HG03460 (cell line): ENCODE data around the gene TAGLN3.

Experiments
- ATAC-seq: cut with Tn5 transposase; IDR thresholded peaks from one replicate; pipeline ENCODE4 v1.9.1; 2021; ENCODE audit not compliant: unreplicated experiment

Gene TAGLN3

DNA sequence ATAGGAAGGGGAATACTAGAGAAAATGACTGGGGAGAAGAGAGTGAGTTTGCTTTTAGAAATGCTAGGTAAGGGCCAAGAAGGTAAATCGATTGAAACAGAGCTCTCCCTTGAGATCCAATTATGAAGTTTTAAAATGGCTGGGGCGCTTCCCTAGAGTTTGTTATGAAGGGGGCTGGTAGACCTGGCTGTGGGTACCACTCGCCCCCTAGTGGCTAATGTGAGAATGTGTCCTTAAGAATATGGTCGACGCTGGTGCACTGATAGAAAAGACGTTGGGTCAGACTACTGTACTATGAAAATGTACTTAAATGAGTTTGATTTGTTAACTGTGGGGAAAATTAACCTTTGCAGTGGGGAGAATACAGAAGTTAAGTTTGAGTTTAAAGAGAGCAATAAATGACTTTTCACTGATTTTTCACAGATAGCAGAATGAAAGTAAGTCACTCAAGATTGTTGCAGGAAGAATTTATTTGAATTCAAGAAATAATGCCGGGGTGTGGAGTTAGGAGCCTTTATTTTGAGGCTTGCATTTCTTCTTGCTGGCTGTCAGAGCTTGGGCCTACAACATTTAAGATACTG is 45.0 kb downstream of the TAGLN3 start:
- peak; percentile 94 for ATAC-seq

DNA sequence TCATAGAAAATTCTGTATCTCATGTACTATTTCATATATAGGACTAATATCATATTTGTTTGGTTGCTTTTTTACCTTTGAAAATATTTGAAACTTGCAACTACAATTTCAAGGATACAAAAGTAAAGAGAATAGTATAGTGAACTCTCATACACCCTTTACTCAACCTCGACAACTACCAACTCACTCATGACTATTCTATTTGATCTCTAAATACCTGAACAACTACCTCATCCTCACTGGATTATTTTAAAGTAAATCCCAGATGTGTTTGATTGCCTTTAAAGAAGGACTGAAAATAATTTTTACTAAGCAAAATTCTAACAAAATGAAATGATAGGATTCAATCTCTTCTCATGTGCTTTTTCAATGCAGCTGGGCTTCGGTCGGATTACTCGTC is 47.9 kb downstream of the TAGLN3 start:
- ATAC-seq = no peak

DNA sequence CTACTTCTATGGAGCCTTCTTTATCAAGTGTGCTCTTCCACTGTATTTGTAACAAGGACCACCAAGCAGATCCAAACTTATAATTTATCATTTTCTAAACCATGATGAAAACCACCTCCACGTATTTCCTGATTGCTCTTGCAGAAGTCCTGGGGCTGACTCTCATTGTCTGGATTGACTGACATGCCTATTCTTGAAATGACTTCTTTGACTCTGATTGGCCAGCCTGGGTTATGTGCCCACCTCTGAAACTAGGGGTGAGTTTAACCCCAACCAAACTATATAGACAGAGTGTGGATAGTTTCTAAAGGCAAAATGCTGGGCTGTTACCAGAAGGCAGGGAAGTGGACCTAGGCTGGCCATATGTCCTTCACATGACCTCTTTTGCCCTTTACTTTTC is 48.5 kb downstream of the TAGLN3 start:
- ATAC-seq = no peak

DNA sequence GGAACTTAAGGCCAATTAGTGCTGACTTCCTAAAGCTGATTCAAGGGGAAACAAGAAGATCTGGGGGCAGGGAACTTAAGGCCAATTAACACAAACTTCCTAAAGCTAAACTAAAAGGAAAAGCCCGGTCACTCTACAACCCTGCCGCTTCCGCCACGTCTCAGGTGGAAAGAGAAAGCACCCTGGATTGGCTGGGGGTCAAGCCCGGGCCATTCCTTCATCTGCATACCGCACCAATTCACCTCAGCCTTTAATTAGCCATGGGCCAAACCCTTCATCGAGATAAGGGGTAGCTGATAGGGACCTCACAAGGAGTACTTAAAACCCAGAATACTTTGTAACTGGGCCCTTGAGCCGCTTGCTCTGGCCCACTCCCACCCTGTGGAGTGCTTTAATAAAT is 50.2 kb downstream of the TAGLN3 start:
- no peak for ATAC-seq

DNA sequence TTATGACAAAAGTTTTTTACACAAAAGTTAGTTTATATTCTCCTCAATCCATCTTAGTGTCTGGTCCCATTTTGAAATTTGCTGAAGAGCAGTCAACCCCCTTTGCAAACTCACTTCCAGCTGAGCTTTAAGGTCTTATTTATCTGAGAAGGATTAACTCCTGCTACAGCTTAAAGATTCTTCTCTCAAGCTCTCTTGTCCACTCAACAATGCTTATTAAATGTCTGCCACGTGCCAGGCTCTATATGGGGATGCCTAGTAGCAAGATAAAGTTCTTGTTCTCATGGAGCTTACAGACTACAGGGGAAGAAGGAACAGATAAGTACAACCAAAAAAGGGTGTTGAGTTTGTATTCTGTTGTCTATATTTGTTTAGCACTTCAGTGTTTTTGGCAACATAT is 54.5 kb downstream of the TAGLN3 start:
- no peak for ATAC-seq

DNA sequence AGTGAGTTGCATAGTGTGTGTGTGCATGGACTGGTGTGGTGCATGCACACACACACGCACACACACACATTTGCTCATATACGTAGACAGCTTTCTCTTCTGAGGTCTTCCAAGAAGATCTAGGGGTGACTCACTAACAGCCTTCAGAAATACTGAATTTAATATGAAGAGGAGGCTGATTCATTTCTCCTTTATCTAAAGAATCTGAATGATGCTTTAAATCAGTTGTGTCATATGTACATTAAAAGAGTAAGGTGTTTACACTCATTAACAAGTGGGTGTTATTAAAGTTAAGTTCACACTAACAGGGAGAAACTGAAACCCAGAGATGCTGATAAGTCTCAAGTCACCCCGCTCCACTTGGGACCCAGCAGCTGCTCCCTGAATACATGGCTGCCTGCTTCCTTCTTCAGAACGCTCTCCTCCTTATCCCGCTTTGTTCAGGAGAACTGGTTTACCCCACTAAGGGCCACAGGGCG is 57.8 kb downstream of the TAGLN3 start:
- no peak for ATAC-seq

DNA sequence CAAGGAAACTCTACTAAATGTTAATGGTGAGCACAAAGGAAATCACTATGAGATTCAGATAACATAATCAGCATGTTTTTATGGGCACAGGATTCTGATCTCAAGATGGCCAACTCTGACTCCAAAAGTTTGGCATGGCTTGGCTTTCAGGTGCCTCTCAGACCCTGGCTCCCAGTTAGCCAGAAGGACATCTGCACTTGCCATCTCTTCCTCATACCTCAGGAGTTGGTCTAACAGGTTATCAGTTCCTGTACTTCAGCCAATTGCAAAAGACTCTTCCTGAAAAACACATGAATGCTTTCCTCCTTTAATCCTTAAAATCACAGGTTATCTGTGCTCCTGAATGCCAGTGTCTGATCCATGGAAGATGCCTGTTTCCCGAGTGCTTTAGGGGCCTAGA is 60.8 kb downstream of the TAGLN3 start:
- no peak for ATAC-seq

DNA sequence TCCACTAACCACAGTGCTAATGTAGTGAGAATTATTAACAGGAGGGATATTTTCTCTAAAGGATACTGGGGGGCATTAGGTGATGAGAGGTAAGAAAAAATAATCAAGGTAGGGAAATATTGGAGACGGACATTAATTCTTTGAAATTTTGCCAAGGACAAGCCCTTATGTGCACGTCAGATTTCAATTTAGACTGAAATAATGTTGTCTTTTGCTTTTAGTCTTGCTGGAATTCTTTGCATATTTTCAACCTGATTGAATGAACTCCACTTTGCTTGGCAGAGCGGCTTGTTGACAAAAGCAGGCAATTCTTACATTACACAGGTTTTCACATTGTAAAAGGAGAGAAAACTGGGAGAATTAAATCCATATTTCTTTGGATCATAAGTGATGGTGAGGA is 62.4 kb downstream of the TAGLN3 start:
- ATAC-seq = no peak
